H1 (cell line): ENCODE results near the gene C20orf202. TPM values are rescaled to one million over a fixed set of nuclear protein-coding genes. Genes with fewer than 3 reads are reported as not detected.

Source experiments
- CTCF ChIA-PET: fragments of 300-600 bp; sonication (Branson Sonifier 250); formaldehyde crosslinking; loops from one replicate; lab custom pipeline; 2021; ENCODE audit not compliant: partially characterized antibody; lab: Charles Lee
- POLR2A ChIA-PET: fragments of 300-600 bp; sonication (Branson Sonifier 250); formaldehyde crosslinking; loops from one replicate; lab custom pipeline; 2021; ENCODE audit warnings: inconsistent platforms; ENCODE audit not compliant: partially characterized antibody; lab: Charles Lee
- DNase-seq, 2 experiments: peaks; one replicate each; pipeline versions ENCODE4 v3.0.0 to v3.0.0-alpha.2; 2010 to 2022; ENCODE audit warnings: low spot score in 2 of 2, low read depth in 1 of 2, mixed read lengths in 1 of 2
- FAIRE-seq: peaks from 2 replicates; lab custom pipeline; 2011; peaks lifted over from hg19 to GRCh38; lab: Jason Lieb, UNC
- H2AFZ ChIP-seq: 2 replicates; pipeline ENCODE4 v1.8.1; 2012; ENCODE audit warnings: low read length, inconsistent platforms
- H2AK5ac ChIP-seq: 2 replicates; pipeline ENCODE4 v1.6.1; 2013; ENCODE audit warnings: low read depth, low read length
- H2BK120ac ChIP-seq: replicated peaks from 2 replicates; pipeline ENCODE3; 2013; ENCODE audit warnings: low read depth, low read length, inconsistent platforms
- H2BK12ac ChIP-seq: 2 replicates; pipeline ENCODE4 v1.6.1; 2013; ENCODE audit warnings: low read depth, low read length
- H2BK15ac ChIP-seq: 2 replicates; pipeline ENCODE4 v1.6.1; 2013; ENCODE audit warnings: low read length
- H2BK20ac ChIP-seq: 2 replicates; pipeline ENCODE4 v1.6.1; 2013; ENCODE audit warnings: low read length
- H2BK5ac ChIP-seq: 2 replicates; pipeline ENCODE4 v1.6.1; 2013; ENCODE audit warnings: low read depth, low read length
- H3K14ac ChIP-seq: 2 replicates; pipeline ENCODE4 v1.6.1; 2013; ENCODE audit warnings: inconsistent platforms; ENCODE audit not compliant: insufficient read length
- H3K18ac ChIP-seq: 2 replicates; pipeline ENCODE4 v1.6.1; 2013; ENCODE audit warnings: low read length; ENCODE audit errors: extremely low read depth
- H3K23ac ChIP-seq: 2 replicates; pipeline ENCODE4 v1.6.1; 2013; ENCODE audit warnings: inconsistent platforms; ENCODE audit not compliant: insufficient read length
- H3K23me2 ChIP-seq: 2 replicates; pipeline ENCODE4 v1.6.1; 2013; ENCODE audit warnings: low read depth, low read length
- H3K27ac ChIP-seq: 2 replicates; pipeline ENCODE4 v1.6.1; 2011; ENCODE audit warnings: low read depth, low read length, inconsistent platforms
- H3K27me3 ChIP-seq, 4 experiments: replicated peaks in 1 of 4; 1 replicate in 1 of 4; 2 replicates in 3 of 4; pipeline versions ENCODE4 v1.6.1 to v1.8.1; 2011 to 2013; ENCODE audit warnings: low read length in 3 of 4, mild to moderate bottlenecking in 3 of 4, inconsistent platforms in 2 of 4, mixed read lengths in 2 of 4, moderate library complexity in 1 of 4; ENCODE audit not compliant: control insufficient read depth in 3 of 4, insufficient read depth in 3 of 4; ENCODE audit errors: extremely low read depth in 1 of 4
- H3K36me3 ChIP-seq, 4 experiments: 2 replicates each; pipeline versions ENCODE4 v1.6.1 to v1.8.1; 2011 to 2013; ENCODE audit warnings: mild to moderate bottlenecking in 4 of 4, low read length in 3 of 4, moderate library complexity in 2 of 4, control low read depth in 1 of 4, inconsistent platforms in 1 of 4; ENCODE audit not compliant: insufficient read depth in 4 of 4, control insufficient read depth in 2 of 4
- H3K4ac ChIP-seq: replicated peaks from 2 replicates; pipeline ENCODE3; 2013; ENCODE audit warnings: low read length, low read depth, mixed read lengths, inconsistent platforms; ENCODE audit not compliant: insufficient read length
- H3K4me1 ChIP-seq, 4 experiments: replicated peaks in 1 of 4; 1 replicate in 1 of 4; 2 replicates in 3 of 4; pipeline versions ENCODE4 v1.6.1 to v1.8.1; 2011 to 2013; ENCODE audit warnings: low read length in 3 of 4, inconsistent platforms in 2 of 4, mixed read lengths in 1 of 4; ENCODE audit not compliant: insufficient read depth in 4 of 4, control insufficient read depth in 3 of 4
- H3K4me2 ChIP-seq, 2 experiments: 2 replicates each; pipeline versions ENCODE4 v1.6.1 to v1.8.1; 2011 to 2013; ENCODE audit warnings: low read depth in 2 of 2, low read length in 2 of 2, control low read depth in 1 of 2, inconsistent platforms in 1 of 2, mild to moderate bottlenecking in 1 of 2; ENCODE audit not compliant: insufficient read depth in 1 of 2
- H3K4me3 ChIP-seq, 4 experiments: fragments of 200-600, 300-600 bp in 1 of 4; sonication (generic), shearing (Covaris generic), sonication (Bioruptor Twin) in 1 of 4; 2 replicates each; pipeline versions ENCODE4 v1.5.1 to v1.8.1; 2011 to 2016; ENCODE audit warnings: low read length in 4 of 4, low read depth in 3 of 4, control low read depth in 2 of 4, inconsistent platforms in 2 of 4, mild to moderate bottlenecking in 2 of 4, mixed read lengths in 1 of 4, moderate library complexity in 1 of 4; ENCODE audit not compliant: insufficient read depth in 2 of 4; ENCODE audit errors: extremely low read depth in 1 of 4
- H3K56ac ChIP-seq: replicated peaks from 2 replicates; pipeline ENCODE3; 2013; ENCODE audit warnings: low read depth, mild to moderate bottlenecking, mixed read lengths, low read length, inconsistent platforms; ENCODE audit not compliant: insufficient read length
- H3K79me1 ChIP-seq: 2 replicates; pipeline ENCODE4 v1.6.1; 2013; ENCODE audit warnings: low read depth, low read length, control low read depth
- H3K79me2 ChIP-seq, 2 experiments: 2 replicates each; pipeline versions ENCODE4 v1.6.1 to v1.8.1; 2012 to 2013; ENCODE audit warnings: low read length in 2 of 2, mild to moderate bottlenecking in 2 of 2, inconsistent platforms in 1 of 2; ENCODE audit not compliant: insufficient read depth in 2 of 2, control insufficient read depth in 1 of 2
- H3K9ac ChIP-seq, 4 experiments: replicated peaks in 1 of 4; 1 replicate in 1 of 4; 2 replicates in 3 of 4; pipeline versions ENCODE4 v1.6.1 to v1.8.1; 2011 to 2013; ENCODE audit warnings: low read depth in 3 of 4, low read length in 3 of 4, control low read depth in 2 of 4, mild to moderate bottlenecking in 2 of 4, moderate library complexity in 2 of 4, inconsistent platforms in 1 of 4; ENCODE audit errors: extremely low read depth in 1 of 4
- H3K9me3 ChIP-seq, 2 experiments: 2 replicates each; pipeline versions ENCODE4 v1.6.1 to v1.8.1; 2012 to 2013; ENCODE audit warnings: mild to moderate bottlenecking in 2 of 2, moderate library complexity in 2 of 2, control low read depth in 1 of 2, inconsistent platforms in 1 of 2, low read depth in 1 of 2, low read length in 1 of 2, mixed read lengths in 1 of 2; ENCODE audit not compliant: insufficient read depth in 2 of 2
- H4K20me1 ChIP-seq, 2 experiments: replicated peaks in 1 of 2; 2 replicates each; pipeline versions ENCODE3 to v1.8.1; 2011 to 2013; ENCODE audit warnings: inconsistent platforms in 2 of 2, low read length in 2 of 2, mild to moderate bottlenecking in 1 of 2; ENCODE audit not compliant: insufficient read depth in 2 of 2, control insufficient read depth in 1 of 2
- H4K5ac ChIP-seq: 2 replicates; pipeline ENCODE4 v1.6.1; 2013; ENCODE audit warnings: low read length, low read depth, mixed read lengths, inconsistent platforms; ENCODE audit not compliant: insufficient read length
- H4K8ac ChIP-seq: 2 replicates; pipeline ENCODE4 v1.8.0; 2013; ENCODE audit warnings: mild to moderate bottlenecking, moderate library complexity, low read length, inconsistent platforms; ENCODE audit not compliant: insufficient read depth; ENCODE audit errors: extremely low read depth
- H4K91ac ChIP-seq: replicated peaks from 2 replicates; pipeline ENCODE3; 2013; ENCODE audit warnings: low read length, mixed read lengths, inconsistent platforms; ENCODE audit not compliant: insufficient read length
- WGBS, 2 experiments: shearing (Covaris generic) in 1 of 2; methylation state at CpG; one replicate each; pipeline versions ENCODE4 v1.1.6 to v1.1.7; 2013 to 2015; ENCODE audit warnings: low lambda C conversion rate in 2 of 2, mixed read lengths in 2 of 2, inconsistent platforms in 1 of 2, low coverage in 1 of 2, missing lambda C conversion rate in 1 of 2; ENCODE audit not compliant: insufficient replicate concordance in 2 of 2, insufficient coverage in 1 of 2, insufficient read length in 1 of 2; ENCODE audit errors: extremely low coverage in 1 of 2, missing lambda C conversion rate in 1 of 2; 5-methylcytosine and 5-hydroxymethylcytosine counted together
- polyA plus RNA-seq, 7 experiments: library from polyadenylated mRNA; depleted of rRNA in 3 of 7; stranded (reverse) in 5 of 7; unstranded in 2 of 7; fragments of >200 nt in 5 of 7; fragments of 200-250 nt in 2 of 7; gene quantifications; 1 replicate in 5 of 7; 2 replicates in 1 of 7; 4 replicates in 1 of 7; pipeline versions ENCODE4 v1.2.1 to v1.2.3, GENCODE V29; 2011 to 2013; ENCODE audit warnings: missing spikeins in 2 of 7, mixed read lengths in 2 of 7
- total RNA-seq: library from RNA; stranded (reverse); fragmentation: NEBNext Ultra II Directional; extraction: Animal tissue kit (Norgen Biotek cat#: 25700); gene quantifications from 2 replicates; pipeline ENCODE4 v1.2.1, GENCODE V29; 2021

C20orf202 gene
- total and polyA plus RNA-seq, 2 of the 8 experiments (the other 6 are each of a cell fraction or from before 2014, with no cell fraction given): 0.12 TPM; not detected in 1

- H3K9me3 ChIP-seq: no peaks in the 10 kb centered on the region
- H4K20me1 ChIP-seq: no peaks in the 10 kb centered on the region
- FAIRE-seq (no peak), DNase-seq (peak in 1 of 2 experiments; percentile 13)
- no peak overlapping the region for H3K4me2 ChIP-seq
- no peak overlapping the region for H4K8ac ChIP-seq
- H2AFZ ChIP-seq: no peak overlapping the region
- no peak overlapping the region for H3K4ac ChIP-seq
- no peak overlapping the region for H3K23ac ChIP-seq
- no peaks in the 10 kb centered on the region for H3K79me1 ChIP-seq
- H3K18ac ChIP-seq: no peak overlapping the region
- WGBS, 2 experiments: 88% methylated on average over 8 of the region's 8 CpGs; no CpG with 5 or more reads in 1 of the 2 experiments
- H2AK5ac ChIP-seq: no peak overlapping the region
- H3K4me1 ChIP-seq: no peaks in the 10 kb centered on the region
- no peaks in the 10 kb centered on the region; a peak in 1 of 7 replicates for H3K27me3 ChIP-seq
- H2BK20ac ChIP-seq: no peak overlapping the region
- H4K91ac ChIP-seq: no peak overlapping the region
- no peaks in the 10 kb centered on the region for H3K36me3 ChIP-seq
- ChIA-PET POLR2A (interaction anchor here (1.3 kb wide), 1 partner anchor 10 kb away, joined by 3 read pairs; no protein-coding TSS in a partner anchor), CTCF (interaction anchor here (0.7 to 11.9 kb wide), 4 partner anchors 14 to 27 kb away, joined by 3 to 101 read pairs (median 3); no protein-coding TSS in a partner anchor)
- H3K23me2 ChIP-seq: no peaks in the 10 kb centered on the region
- H2BK15ac ChIP-seq: no peak overlapping the region
- H3K9ac ChIP-seq: no peak overlapping the region
- no peak overlapping the region for H2BK12ac ChIP-seq
- no peak overlapping the region for H2BK5ac ChIP-seq
- H3K27ac ChIP-seq: no peak overlapping the region
- no peak overlapping the region for H3K56ac ChIP-seq
- no peak overlapping the region for H3K14ac ChIP-seq
- no peak overlapping the region for H2BK120ac ChIP-seq
- H3K4me3 ChIP-seq: no peak overlapping the region
- no peaks in the 10 kb centered on the region for H3K79me2 ChIP-seq
- no peak overlapping the region for H4K5ac ChIP-seq
Observed at GRCh38 chr20:1205802-1206201, 2.5 kb downstream of the C20orf202 start.
